ACC112 (cell line): ENCODE data around the gene ZNF768.
A peak's percentile ranks its signal among the peaks of the same experiment; 100 is the strongest.

Experiments
- H2AFZ ChIP-seq: fragments of 200-600 bp; sonication (generic); one replicate; pipeline ENCODE4 v1.6.0; 2017; ENCODE audit warnings: antibody characterized with exemption, low read length; ENCODE audit not compliant: unreplicated experiment
- H3K27ac ChIP-seq: fragments of 200-600 bp; sonication (generic); 2 replicates; pipeline ENCODE4 v1.5.1; 2014; ENCODE audit warnings: low read depth, mild to moderate bottlenecking, antibody characterized with exemption, low read length, moderate library complexity
- H3K27me3 ChIP-seq: fragments of 200-600 bp; sonication (generic); 2 replicates; pipeline ENCODE4 v1.6.1; 2014; ENCODE audit warnings: mild to moderate bottlenecking, antibody characterized with exemption, low read length, moderate library complexity, mixed read lengths; ENCODE audit not compliant: insufficient read depth
- H3K36me3 ChIP-seq: fragments of 200-600 bp; sonication (generic); 2 replicates; pipeline ENCODE4 v1.6.1; 2016; ENCODE audit warnings: mild to moderate bottlenecking, antibody characterized with exemption, low read length, moderate library complexity, mixed read lengths; ENCODE audit not compliant: insufficient read depth
- H3K4me1 ChIP-seq: fragments of 200-600 bp; sonication (generic); one replicate; pipeline ENCODE4 v1.6.1; 2016; ENCODE audit warnings: low read length, mixed read lengths; ENCODE audit not compliant: insufficient read depth, unreplicated experiment, control insufficient read depth
- H3K4me3 ChIP-seq: fragments of 200-600 bp; sonication (generic); 2 replicates; pipeline ENCODE4 v1.5.1; 2014; ENCODE audit warnings: mild to moderate bottlenecking, low read depth, low read length
- H3K79me2 ChIP-seq: fragments of 200-600 bp; sonication (generic); one replicate; pipeline ENCODE4 v1.6.0; 2016; ENCODE audit warnings: low read length; ENCODE audit not compliant: control insufficient read depth, unreplicated experiment, insufficient read depth

ZNF768 gene

GRCh38 chr16:30565984-30566383, 39.6 kb upstream of the ZNF768 start:
- H3K36me3 ChIP-seq = no peaks in the 10 kb centered on the region
- no peaks in the 10 kb centered on the region for H3K27me3 ChIP-seq
- peaks cover 14% of the 10 kb centered on the region for H3K4me1 ChIP-seq
- H3K27ac ChIP-seq = no peak overlapping the region
- H3K4me3 ChIP-seq = no peak overlapping the region
- H3K79me2 ChIP-seq = no peaks in the 10 kb centered on the region
- H2AFZ ChIP-seq = no peak overlapping the region

GRCh38 chr16:30565526-30565925, 39.2 kb upstream of the ZNF768 start:
- H3K27me3 ChIP-seq = no peaks in the 10 kb centered on the region
- no peak overlapping the region for H3K27ac ChIP-seq
- H3K4me1 ChIP-seq = peaks cover 14% of the 10 kb centered on the region
- no peak overlapping the region for H2AFZ ChIP-seq
- H3K36me3 ChIP-seq = no peaks in the 10 kb centered on the region
- no peak overlapping the region for H3K4me3 ChIP-seq
- H3K79me2 ChIP-seq = no peaks in the 10 kb centered on the region

GRCh38 chr16:30562021-30562420, 35.7 kb upstream of the ZNF768 start:
- no peak overlapping the region for H3K4me3 ChIP-seq
- H3K27me3 ChIP-seq = no peaks in the 10 kb centered on the region
- H3K36me3 ChIP-seq = no peaks in the 10 kb centered on the region
- H3K79me2 ChIP-seq = peaks cover 5% of the 10 kb centered on the region
- H3K27ac ChIP-seq = no peak overlapping the region
- peaks cover 3% of the 10 kb centered on the region for H3K4me1 ChIP-seq
- no peak overlapping the region for H2AFZ ChIP-seq

GRCh38 chr16:30561089-30561816, 34.9 kb upstream of the ZNF768 start:
- H3K36me3 ChIP-seq = no peaks in the 10 kb centered on the region
- peak overlapping the region; percentile 66 for H3K4me3 ChIP-seq
- no peak overlapping the region for H3K27ac ChIP-seq
- no peaks in the 10 kb centered on the region for H3K4me1 ChIP-seq
- no peak overlapping the region for H2AFZ ChIP-seq
- no peaks in the 10 kb centered on the region for H3K27me3 ChIP-seq
- peaks cover 7% of the 10 kb centered on the region for H3K79me2 ChIP-seq

- Histone ChIP-seq H3K4me1 (no peaks in the 10 kb centered on the region), H2AFZ (no peak overlapping the region), H3K4me3 (no peak overlapping the region), H3K79me2 (peaks cover 7% of the 10 kb centered on the region), H3K27me3 (no peaks in the 10 kb centered on the region), H3K36me3 (no peaks in the 10 kb centered on the region), H3K27ac (no peak overlapping the region)
These were observed 33.3 kb upstream of the ZNF768 start for GRCh38 chr16:30559690-30560089.

GRCh38 chr16:30558789-30559377, 32.5 kb upstream of the ZNF768 start:
- Histone ChIP-seq H3K27me3 (no peaks in the 10 kb centered on the region), H2AFZ (peak overlapping the region; percentile 47), H3K4me1 (no peaks in the 10 kb centered on the region), H3K4me3 (peak overlapping the region; percentile 86), H3K79me2 (peaks cover 7% of the 10 kb centered on the region), H3K36me3 (no peaks in the 10 kb centered on the region), H3K27ac (peak overlapping the region; percentile 28; the same call in 1 of the 2 replicates)

GRCh38 chr16:30557957-30558788, 31.8 kb upstream of the ZNF768 start, which contains the start of gene ZNF764:
Gene ZNF764, minus strand, starts transcription at chr16:30558374. Its CDS starts 192 bp downstream, at chr16:30558182.
- peak within 1 kb of the TSS; percentile 70 for H3K27ac ChIP-seq
- no peaks in the 10 kb centered on the region for H3K4me1 ChIP-seq
- no peaks in the 10 kb centered on the region for H3K36me3 ChIP-seq
- H3K79me2 ChIP-seq = peaks cover 7% of the 10 kb centered on the region
- H3K27me3 ChIP-seq = no peaks in the 10 kb centered on the region
- H3K4me3 ChIP-seq = peak within 1 kb of the TSS; percentile 86
- H2AFZ ChIP-seq = peak within 1 kb of the TSS; percentile 86

GRCh38 chr16:30557707-30557956, 31.3 kb upstream of the ZNF768 start:
- peak overlapping the region; percentile 86 for H2AFZ ChIP-seq
- H3K27me3 ChIP-seq = no peaks in the 10 kb centered on the region
- peak overlapping the region; percentile 86 for H3K4me3 ChIP-seq
- no peaks in the 10 kb centered on the region for H3K4me1 ChIP-seq
- peak overlapping the region; percentile 70; the same call in 1 of the 2 replicates for H3K27ac ChIP-seq
- H3K36me3 ChIP-seq = no peaks in the 10 kb centered on the region
- peaks cover 7% of the 10 kb centered on the region for H3K79me2 ChIP-seq

GRCh38 chr16:30556125-30556473, 29.7 kb upstream of the ZNF768 start:
- H3K36me3 ChIP-seq = no peaks in the 10 kb centered on the region
- no peak overlapping the region for H2AFZ ChIP-seq
- H3K27me3 ChIP-seq = no peaks in the 10 kb centered on the region
- H3K79me2 ChIP-seq = peaks cover 7% of the 10 kb centered on the region
- no peak overlapping the region for H3K27ac ChIP-seq
- H3K4me3 ChIP-seq = no peak overlapping the region
- H3K4me1 ChIP-seq = no peaks in the 10 kb centered on the region

- no peaks in the 10 kb centered on the region for H3K27me3 ChIP-seq
- H3K36me3 ChIP-seq = no peaks in the 10 kb centered on the region
- no peak overlapping the region for H2AFZ ChIP-seq
- no peaks in the 10 kb centered on the region for H3K4me1 ChIP-seq
- H3K4me3 ChIP-seq = no peak overlapping the region
- no peak overlapping the region for H3K27ac ChIP-seq
- peaks cover 7% of the 10 kb centered on the region for H3K79me2 ChIP-seq
These were observed 29.2 kb upstream of the ZNF768 start for GRCh38 chr16:30555315-30556124.
